Epithelial cell of esophagus (primary cell): ENCODE data around the gene TACC2.

Experiments used
- DNase-seq: peaks from one replicate; pipeline ENCODE4 v3.0.0; 2010; ENCODE audit warnings: low read depth
- H3K4me3 ChIP-seq: 2 replicates; pipeline ENCODE4 v1.5.1; 2011; ENCODE audit warnings: mild to moderate bottlenecking, low read length, control low read depth
- CTCF ChIP-seq: IDR thresholded peaks from 2 replicates; pipeline ENCODE4 v1.5.1; 2011; ENCODE audit warnings: low read depth, mild to moderate bottlenecking, low read length, control low read depth, inconsistent platforms; ENCODE audit not compliant: insufficient read depth; ENCODE audit errors: missing control alignments

The TACC2 gene

GRCh38 chr10:122295451-122295809 lies 306.5 kb downstream of the TACC2 start:
- no peak overlapping the region for H3K4me3 ChIP-seq
- TF ChIP-seq CTCF = no peak
- peak; percentile 68 for DNase-seq

- DNase-seq = no peak
- no peak overlapping the region for H3K4me3 ChIP-seq
- TF ChIP-seq CTCF = no peak
Observed at GRCh38 chr10:122296363-122297120, 307.6 kb downstream of the TACC2 start.

- no peak for TF ChIP-seq CTCF
- no peak overlapping the region for H3K4me3 ChIP-seq
- no peak for DNase-seq
Observed at GRCh38 chr10:122297583-122297982, 308.6 kb downstream of the TACC2 start.

GRCh38 chr10:122298206-122298597 lies 309.2 kb downstream of the TACC2 start:
- no peak for DNase-seq
- no peak overlapping the region for H3K4me3 ChIP-seq
- no peak for TF ChIP-seq CTCF

- TF ChIP-seq CTCF = peak; percentile 95
- H3K4me3 ChIP-seq = peak overlapping the region; percentile 24
- DNase-seq = peak; percentile 80
Observed at GRCh38 chr10:122298598-122299301, 309.8 kb downstream of the TACC2 start.

GRCh38 chr10:122299423-122300075 lies 310.6 kb downstream of the TACC2 start:
- TF ChIP-seq CTCF = no peak
- no peak overlapping the region for H3K4me3 ChIP-seq
- no peak for DNase-seq
